ENCODE measurements around the gene HMBS.

Gene HMBS

GRCh38 chr11:119095066-119095880 lies 10.6 kb downstream of the HMBS start:
- Histone ChIP-seq H3K9ac (ENCODE audit: low read depth, low read length, poor library complexity) (peak overlapping the region; percentile 99), H3K4ac (ENCODE audit: low read length) (no peak overlapping the region), H2BK15ac (ENCODE audit: low read length) (no peak overlapping the region), H3K36me3 (replicated peaks in 1 of 2; ENCODE audit: control insufficient read depth in 2 of 2, insufficient read depth in 2 of 2, low read length in 2 of 2) (peaks cover 41 to 67% of the 10 kb centered on the region in 2 donors), H3K27ac (replicated peaks; ENCODE audit: low read length) (peak overlapping the region; percentile 71), H4K91ac (ENCODE audit: low read depth, low read length, poor library complexity) (no peak overlapping the region), H3K18ac (ENCODE audit: low read length) (peak overlapping the region; percentile 98), H3K23ac (ENCODE audit: low read depth, low read length, poor library complexity) (peak overlapping the region; percentile 100), H3K9me3 (replicated peaks in 1 of 2; ENCODE audit: control insufficient read depth in 2 of 2, insufficient read depth in 1 of 2, low read depth in 1 of 2, low read length in 2 of 2) (no peaks in the 10 kb centered on the region), H2BK12ac (ENCODE audit: low read length) (no peak overlapping the region), H2BK120ac (ENCODE audit: low read depth, low read length) (no peak overlapping the region), H4K8ac (ENCODE audit: low read depth, low read length) (no peak overlapping the region), H3K4me2 (ENCODE audit: insufficient read depth, low read length, poor library complexity, severe bottlenecking) (peak overlapping the region; percentile 69), H3K27me3 (ENCODE audit: control insufficient read depth in 3 of 3, insufficient read depth in 3 of 3, low read depth in 1 of 3, low read length in 3 of 3) (no peaks in the 10 kb centered on the region), H2AFZ (ENCODE audit: low read length) (peak overlapping the region; percentile 15), H2BK5ac (ENCODE audit: low read length) (peak overlapping the region; percentile 76), H3K14ac (ENCODE audit: low read length) (peak overlapping the region; percentile 21), H3K4me3 (ENCODE audit: low read length in 2 of 2) (peak overlapping the region; percentile 94 to 100), H3K4me1 (ENCODE audit: control insufficient read depth in 2 of 2, insufficient read depth in 1 of 2, low read depth in 1 of 2, low read length in 2 of 2) (peaks cover 15 to 22% of the 10 kb centered on the region in 2 donors), H2AK5ac (ENCODE audit: low read depth, low read length) (peak overlapping the region; percentile 73), H3K79me1 (ENCODE audit: low read depth, low read length) (peaks cover 10% of the 10 kb centered on the region)
- no CpG with 5 or more reads among the region's 79 CpGs for WGBS, 2 donors (ENCODE audit: extremely low coverage in 2 of 2, insufficient read length in 2 of 2, insufficient replicate concordance in 1 of 2)
- peak; percentile 100 for DNase-seq (ENCODE audit: low spot score)

- Histone ChIP-seq H3K18ac (ENCODE audit: low read length) (no peak overlapping the region), H2BK12ac (ENCODE audit: low read length) (no peak overlapping the region), H3K27me3 (ENCODE audit: control insufficient read depth in 3 of 3, insufficient read depth in 3 of 3, low read depth in 1 of 3, low read length in 3 of 3) (no peaks in the 10 kb centered on the region), H2BK15ac (ENCODE audit: low read length) (no peak overlapping the region), H3K4me3 (ENCODE audit: low read length in 2 of 2) (no peak overlapping the region), H3K23ac (ENCODE audit: low read depth, low read length, poor library complexity) (no peak overlapping the region), H3K4me2 (ENCODE audit: insufficient read depth, low read length, poor library complexity, severe bottlenecking) (no peak overlapping the region), H3K36me3 (replicated peaks in 1 of 2; ENCODE audit: control insufficient read depth in 2 of 2, insufficient read depth in 2 of 2, low read length in 2 of 2) (peaks cover 20 to 28% of the 10 kb centered on the region in 2 donors), H2AK5ac (ENCODE audit: low read depth, low read length) (no peak overlapping the region), H3K4ac (ENCODE audit: low read length) (no peak overlapping the region), H3K79me1 (ENCODE audit: low read depth, low read length) (peaks cover 10% of the 10 kb centered on the region), H2BK5ac (ENCODE audit: low read length) (no peak overlapping the region), H2BK120ac (ENCODE audit: low read depth, low read length) (no peak overlapping the region), H3K27ac (replicated peaks; ENCODE audit: low read length) (no peak overlapping the region), H2AFZ (ENCODE audit: low read length) (no peak overlapping the region), H3K4me1 (ENCODE audit: control insufficient read depth in 2 of 2, insufficient read depth in 1 of 2, low read depth in 1 of 2, low read length in 2 of 2) (peaks cover 9% of the 10 kb centered on the region in 2 donors), H4K91ac (ENCODE audit: low read depth, low read length, poor library complexity) (no peak overlapping the region), H3K9ac (ENCODE audit: low read depth, low read length, poor library complexity) (no peak overlapping the region), H4K8ac (ENCODE audit: low read depth, low read length) (no peak overlapping the region), H3K9me3 (replicated peaks in 1 of 2; ENCODE audit: control insufficient read depth in 2 of 2, insufficient read depth in 1 of 2, low read depth in 1 of 2, low read length in 2 of 2) (no peaks in the 10 kb centered on the region), H3K14ac (ENCODE audit: low read length) (no peak overlapping the region)
- no peak for DNase-seq (ENCODE audit: low spot score)
- no CpG with 5 or more reads among the region's 6 CpGs for WGBS, 2 donors (ENCODE audit: extremely low coverage in 2 of 2, insufficient read length in 2 of 2, insufficient replicate concordance in 1 of 2)
Measured at GRCh38 chr11:119099711-119100110, 15.0 kb downstream of the HMBS start.

- Histone ChIP-seq H3K4me3 (ENCODE audit: low read length in 2 of 2) (peak overlapping the region; percentile 73 to 86), H3K27ac (replicated peaks; ENCODE audit: low read length) (no peak overlapping the region), H4K8ac (ENCODE audit: low read depth, low read length) (no peak overlapping the region), H4K91ac (ENCODE audit: low read depth, low read length, poor library complexity) (no peak overlapping the region), H3K4me1 (ENCODE audit: control insufficient read depth in 2 of 2, insufficient read depth in 1 of 2, low read depth in 1 of 2, low read length in 2 of 2) (peaks cover 9% of the 10 kb centered on the region in 2 donors), H3K4ac (ENCODE audit: low read length) (no peak overlapping the region), H2AK5ac (ENCODE audit: low read depth, low read length) (peak overlapping the region; percentile 6), H3K9me3 (replicated peaks in 1 of 2; ENCODE audit: control insufficient read depth in 2 of 2, insufficient read depth in 1 of 2, low read depth in 1 of 2, low read length in 2 of 2) (no peaks in the 10 kb centered on the region), H3K36me3 (replicated peaks in 1 of 2; ENCODE audit: control insufficient read depth in 2 of 2, insufficient read depth in 2 of 2, low read length in 2 of 2) (peaks cover 20 to 28% of the 10 kb centered on the region in 2 donors), H3K14ac (ENCODE audit: low read length) (no peak overlapping the region), H3K9ac (ENCODE audit: low read depth, low read length, poor library complexity) (peak overlapping the region; percentile 81), H3K18ac (ENCODE audit: low read length) (no peak overlapping the region), H3K79me1 (ENCODE audit: low read depth, low read length) (peaks cover 6% of the 10 kb centered on the region), H3K27me3 (ENCODE audit: control insufficient read depth in 3 of 3, insufficient read depth in 3 of 3, low read depth in 1 of 3, low read length in 3 of 3) (no peaks in the 10 kb centered on the region), H2BK15ac (ENCODE audit: low read length) (no peak overlapping the region), H2BK12ac (ENCODE audit: low read length) (no peak overlapping the region), H3K23ac (ENCODE audit: low read depth, low read length, poor library complexity) (no peak overlapping the region), H3K4me2 (ENCODE audit: insufficient read depth, low read length, poor library complexity, severe bottlenecking) (peak overlapping the region; percentile 95), H2BK120ac (ENCODE audit: low read depth, low read length) (no peak overlapping the region), H2AFZ (ENCODE audit: low read length) (no peak overlapping the region), H2BK5ac (ENCODE audit: low read length) (peak overlapping the region; percentile 69)
- no CpG with 5 or more reads among the region's 11 CpGs for WGBS, 2 donors (ENCODE audit: extremely low coverage in 2 of 2, insufficient read length in 2 of 2, insufficient replicate concordance in 1 of 2)
- no peak for DNase-seq (ENCODE audit: low spot score)
Measured at GRCh38 chr11:119100246-119100970, 15.7 kb downstream of the HMBS start.
